Peyer's patch (tissue), 4 donors: ENCODE data around the gene FRMD1. TPM values are rescaled to one million over a fixed set of nuclear protein-coding genes. Genes with fewer than 3 reads are reported as not detected.

Source experiments
- DNase-seq, 3 donors: peaks; one replicate each; pipeline ENCODE4 v3.0.0-alpha.2; 2017 to 2019
- H3K27ac ChIP-seq, 4 donors: fragments of 200-600 bp; sonication (generic); one replicate each; pipeline ENCODE4 v1.5.1; 2016 to 2019
- H3K27me3 ChIP-seq, 2 donors: fragments of 200-600 bp; sonication (generic); one replicate each; pipeline ENCODE4 v1.5.1; 2019
- H3K36me3 ChIP-seq, 3 donors: fragments of 200-600 bp; sonication (generic); one replicate each; pipeline ENCODE4 v1.5.1; 2016 to 2019
- H3K4me1 ChIP-seq, 4 donors: fragments of 200-600 bp; sonication (generic); one replicate each; pipeline ENCODE4 v1.5.1; 2016 to 2019
- H3K4me3 ChIP-seq, 4 donors: fragments of 200-600 bp; sonication (generic); 1 replicate in 3 of 4; 2 replicates in 1 of 4; pipeline ENCODE4 v1.5.1; 2016 to 2019; ENCODE audit warnings: mild to moderate bottlenecking in 1 of 4
- H3K9me3 ChIP-seq, 4 donors: fragments of 200-600 bp; sonication (generic); one replicate each; pipeline ENCODE4 v1.5.1; 2016 to 2019; ENCODE audit warnings: mild to moderate bottlenecking in 1 of 4
- POLR2A ChIP-seq, 2 donors: fragments of 450-650 bp; IDR thresholded peaks; one replicate each; pipeline ENCODE4 v1.5.1; 2017; ENCODE audit warnings: antibody characterized with exemption in 2 of 2, mild to moderate bottlenecking in 2 of 2, moderate library complexity in 2 of 2
- total RNA-seq, 4 donors: library from RNA; depleted of rRNA; stranded (reverse); fragments of >200 nt; gene quantifications; one replicate each; pipeline ENCODE4 v1.1.0, GENCODE V29; 2016
- TF ChIP-seq, protein P1 (sequence below), 6 experiments: fragments of 450-650 bp in 4 of 6; fragments of 200-600 bp in 2 of 6; sonication (generic) in 1 of 6; IDR thresholded peaks; one replicate each; pipeline ENCODE4 v1.5.1; 2017 to 2019; ENCODE audit warnings: antibody characterized with exemption in 6 of 6, mild to moderate bottlenecking in 3 of 6, moderate library complexity in 1 of 6

Gene FRMD1
- total RNA-seq, 4 donors from 2014 or later, result 1.7 to 28.7 (median 15.7) TPM

DNA sequence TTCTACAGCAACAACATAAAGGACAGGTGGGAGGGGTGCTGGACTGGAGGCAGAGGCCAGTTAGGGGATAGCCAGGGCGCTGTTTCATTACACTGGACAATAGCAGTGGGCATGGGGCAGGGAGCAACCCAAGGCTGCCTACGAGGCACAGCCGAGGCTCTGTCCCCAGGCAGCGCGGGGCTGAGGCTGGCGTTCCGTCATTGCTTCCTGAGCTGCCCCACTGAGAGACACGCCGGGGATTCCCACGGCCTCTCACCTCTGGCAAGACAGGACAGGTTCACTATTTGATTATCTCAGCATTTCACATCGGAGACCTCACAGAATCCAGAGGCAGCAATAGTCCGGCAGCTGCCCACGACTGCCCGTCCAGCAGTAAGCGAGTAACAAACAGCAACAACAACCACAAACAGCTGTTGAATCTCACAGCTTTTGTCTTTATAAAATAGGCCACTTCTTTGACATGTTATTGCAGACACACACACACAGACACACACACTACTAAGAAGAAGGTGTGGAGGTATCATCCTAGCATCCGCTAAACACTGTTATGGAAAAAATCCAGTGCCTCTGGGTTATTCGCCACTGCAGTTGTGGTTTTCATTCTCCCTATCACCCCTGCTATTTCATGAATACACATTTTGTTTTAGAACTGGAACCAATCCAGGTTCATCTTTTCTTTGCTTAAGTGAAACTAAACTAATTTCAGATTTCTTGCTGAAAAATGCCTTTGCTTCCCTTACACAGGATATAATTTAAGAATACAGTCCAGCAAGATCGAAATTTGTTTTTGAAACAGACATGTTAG lies 62.1 kb downstream of the FRMD1 start:
- H3K27me3 ChIP-seq, result no peaks in the 10 kb centered on the region
- H3K4me1 ChIP-seq, result no peaks in the 10 kb centered on the region
- no peak overlapping the region for H3K4me3 ChIP-seq
- no peaks in the 10 kb centered on the region for H3K36me3 ChIP-seq
- no peak for DNase-seq
- H3K27ac ChIP-seq, result peak overlapping the region in 2 of 4 donors; percentile 12 to 48
- TF ChIP-seq, protein P1, sequence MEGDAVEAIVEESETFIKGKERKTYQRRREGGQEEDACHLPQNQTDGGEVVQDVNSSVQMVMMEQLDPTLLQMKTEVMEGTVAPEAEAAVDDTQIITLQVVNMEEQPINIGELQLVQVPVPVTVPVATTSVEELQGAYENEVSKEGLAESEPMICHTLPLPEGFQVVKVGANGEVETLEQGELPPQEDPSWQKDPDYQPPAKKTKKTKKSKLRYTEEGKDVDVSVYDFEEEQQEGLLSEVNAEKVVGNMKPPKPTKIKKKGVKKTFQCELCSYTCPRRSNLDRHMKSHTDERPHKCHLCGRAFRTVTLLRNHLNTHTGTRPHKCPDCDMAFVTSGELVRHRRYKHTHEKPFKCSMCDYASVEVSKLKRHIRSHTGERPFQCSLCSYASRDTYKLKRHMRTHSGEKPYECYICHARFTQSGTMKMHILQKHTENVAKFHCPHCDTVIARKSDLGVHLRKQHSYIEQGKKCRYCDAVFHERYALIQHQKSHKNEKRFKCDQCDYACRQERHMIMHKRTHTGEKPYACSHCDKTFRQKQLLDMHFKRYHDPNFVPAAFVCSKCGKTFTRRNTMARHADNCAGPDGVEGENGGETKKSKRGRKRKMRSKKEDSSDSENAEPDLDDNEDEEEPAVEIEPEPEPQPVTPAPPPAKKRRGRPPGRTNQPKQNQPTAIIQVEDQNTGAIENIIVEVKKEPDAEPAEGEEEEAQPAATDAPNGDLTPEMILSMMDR (IDR thresholded peaks at IDR 0.05), result no peak
- no peak for TF ChIP-seq POLR2A (IDR thresholded peaks at IDR 0.05)
- peaks cover 0 to 4% (median 0%) of the 10 kb centered on the region in 4 donors for H3K9me3 ChIP-seq

DNA sequence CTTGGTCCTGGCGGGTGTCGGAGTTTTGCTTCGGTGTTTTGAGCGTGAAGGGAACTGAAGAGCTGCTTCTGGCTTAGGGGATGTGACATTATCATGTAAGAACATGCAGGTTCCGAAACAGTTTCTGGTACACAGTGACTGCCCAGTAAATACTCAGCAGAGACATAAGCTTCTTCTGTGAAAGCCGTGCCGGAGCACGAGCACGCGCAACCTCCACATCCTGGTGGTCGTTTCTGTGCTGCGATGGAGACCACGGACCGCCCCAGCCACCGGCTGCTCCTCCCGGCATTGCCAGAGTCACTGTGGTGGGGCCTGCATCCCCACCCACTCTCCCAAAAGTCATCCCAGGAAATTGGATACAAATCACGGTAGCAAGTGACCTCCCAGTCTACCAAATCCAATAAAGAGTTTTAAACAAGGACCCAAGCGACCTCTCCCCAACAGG lies 62.8 kb downstream of the FRMD1 start:
- TF ChIP-seq, protein P1 (IDR thresholded peaks at IDR 0.05), result no peak
- no peak for TF ChIP-seq POLR2A (IDR thresholded peaks at IDR 0.05)
- H3K4me3 ChIP-seq, result no peak overlapping the region
- peak overlapping the region in 2 of 4 donors; percentile 12 to 48 for H3K27ac ChIP-seq
- H3K9me3 ChIP-seq, result peaks cover 0 to 6% (median 2%) of the 10 kb centered on the region in 4 donors
- DNase-seq, result no peak
- no peaks in the 10 kb centered on the region for H3K4me1 ChIP-seq
- H3K27me3 ChIP-seq, result no peaks in the 10 kb centered on the region
- H3K36me3 ChIP-seq, result no peaks in the 10 kb centered on the region

DNA sequence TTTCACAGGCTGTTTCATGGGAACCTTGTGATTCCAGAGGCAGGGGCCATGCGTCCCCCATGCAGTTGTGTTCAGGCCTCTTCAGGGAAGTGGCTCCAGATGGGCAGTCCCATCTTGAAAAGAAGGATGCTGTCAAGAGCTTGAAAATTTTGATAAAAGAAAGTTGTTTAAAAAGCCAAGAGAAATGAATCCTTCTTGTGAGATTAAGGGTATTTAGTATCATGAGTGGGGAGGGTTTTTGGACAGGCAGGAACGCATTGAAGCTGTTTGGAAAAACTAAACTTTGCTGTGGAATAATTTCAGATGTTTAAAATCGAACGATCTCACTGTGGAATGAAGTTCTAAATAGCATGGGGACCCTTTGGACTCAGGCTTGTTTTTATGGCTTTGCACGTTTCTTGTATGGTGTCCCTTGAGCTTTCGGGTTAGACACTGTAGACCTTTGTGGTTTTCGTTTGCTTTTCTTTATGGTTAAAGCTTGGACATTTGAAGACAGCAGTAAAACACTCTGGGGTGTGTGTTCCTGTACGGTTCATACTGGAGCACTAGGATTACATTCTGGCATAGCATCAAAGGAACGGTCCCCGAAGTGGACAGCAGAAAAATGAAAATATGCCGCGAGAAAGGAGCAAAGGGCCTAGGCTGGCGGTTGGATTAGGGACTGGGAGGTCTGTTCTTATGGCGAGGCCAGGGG lies 63.4 kb downstream of the FRMD1 start:
- H3K4me1 ChIP-seq, result no peaks in the 10 kb centered on the region
- DNase-seq, result no peak
- H3K27me3 ChIP-seq, result no peaks in the 10 kb centered on the region
- no peak overlapping the region for H3K4me3 ChIP-seq
- no peaks in the 10 kb centered on the region for H3K36me3 ChIP-seq
- no peak overlapping the region for H3K27ac ChIP-seq
- TF ChIP-seq POLR2A (IDR thresholded peaks at IDR 0.05), result no peak
- TF ChIP-seq, protein P1 (IDR thresholded peaks at IDR 0.05), result no peak
- peaks cover 0 to 11% (median 2%) of the 10 kb centered on the region in 4 donors for H3K9me3 ChIP-seq

DNA sequence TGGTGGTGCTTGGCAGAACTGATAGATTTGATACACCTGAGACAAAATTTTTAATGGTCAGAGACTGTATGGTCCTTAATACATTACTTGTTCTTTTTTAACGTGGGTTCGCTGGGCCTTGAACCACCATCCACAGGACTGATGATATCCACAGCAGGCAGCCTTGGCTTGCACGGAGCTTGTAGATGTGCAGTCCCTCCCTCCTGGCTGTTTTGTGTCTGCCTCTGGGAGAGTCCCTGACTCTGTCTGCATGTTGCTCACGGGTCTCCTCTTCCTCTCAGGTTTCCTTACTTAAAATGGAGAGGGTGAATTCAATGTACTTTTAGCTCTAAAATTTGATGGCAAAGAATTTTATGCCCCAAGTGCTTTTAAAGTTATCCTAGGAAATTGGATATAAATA lies 64.0 kb downstream of the FRMD1 start:
- no peaks in the 10 kb centered on the region for H3K36me3 ChIP-seq
- no peak for DNase-seq
- peaks cover 0 to 11% (median 2%) of the 10 kb centered on the region in 4 donors for H3K9me3 ChIP-seq
- H3K4me3 ChIP-seq, result no peak overlapping the region
- TF ChIP-seq, protein P1 (IDR thresholded peaks at IDR 0.05), result no peak
- TF ChIP-seq POLR2A (IDR thresholded peaks at IDR 0.05), result no peak
- H3K27ac ChIP-seq, result no peak overlapping the region
- H3K4me1 ChIP-seq, result no peaks in the 10 kb centered on the region
- no peaks in the 10 kb centered on the region for H3K27me3 ChIP-seq

DNA sequence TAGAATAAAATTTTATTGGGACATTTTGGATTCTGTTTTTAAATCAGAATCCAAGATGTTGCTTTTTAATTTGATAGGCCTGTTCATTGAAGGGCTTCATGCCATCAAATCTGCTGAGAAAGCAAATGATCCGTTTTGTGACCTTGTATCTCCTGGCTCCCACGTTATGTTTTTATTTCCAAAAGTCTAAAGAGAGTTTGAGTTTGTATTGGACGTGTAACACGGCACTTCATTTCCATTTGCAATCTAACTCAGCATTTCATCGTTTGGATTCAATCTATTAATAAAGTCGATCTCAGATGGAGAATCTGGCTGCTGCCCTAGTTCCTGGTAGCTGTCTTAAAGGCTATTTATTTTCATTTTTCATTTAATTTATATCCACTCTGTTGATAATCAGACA lies 64.6 kb downstream of the FRMD1 start:
- no peak for TF ChIP-seq POLR2A (IDR thresholded peaks at IDR 0.05)
- TF ChIP-seq, protein P1 (IDR thresholded peaks at IDR 0.05), result no peak
- no peaks in the 10 kb centered on the region for H3K36me3 ChIP-seq
- no peak for DNase-seq
- no peak overlapping the region for H3K27ac ChIP-seq
- no peaks in the 10 kb centered on the region for H3K27me3 ChIP-seq
- no peak overlapping the region for H3K4me3 ChIP-seq
- peaks cover 0 to 11% (median 2%) of the 10 kb centered on the region in 4 donors for H3K9me3 ChIP-seq
- H3K4me1 ChIP-seq, result no peaks in the 10 kb centered on the region
